Right lobe of liver (tissue), 6 donors: ENCODE measurements around the gene PDCL3. TPM values are rescaled to one million over a fixed set of nuclear protein-coding genes. Genes with fewer than 3 reads are reported as not detected.

Experiments
- ATAC-seq, 4 donors: fragments of 200-7000 bp; cut with Tn5 transposase; one replicate each; pipeline ENCODE4 v1.9.1; 2020; ENCODE audit warnings: mild to moderate bottlenecking in 4 of 4, moderate library complexity in 4 of 4
- DNase-seq, 3 donors: peaks; one replicate each; pipeline ENCODE4 v3.0.0-alpha.2; 2020
- H3K27ac ChIP-seq, 3 donors: fragments of 200-600 bp; one replicate each; pipeline ENCODE4 v1.8.0; 2022
- H3K27me3 ChIP-seq, 2 donors: fragments of 200-600 bp; one replicate each; pipeline ENCODE4 v1.8.0; 2022
- H3K36me3 ChIP-seq, 4 donors: fragments of 200-600 bp; sonication (generic) in 1 of 4; one replicate each; pipeline versions ENCODE4 v1.5.1 to v1.8.0; 2017 to 2022; ENCODE audit warnings: control low read depth in 1 of 4
- H3K4me1 ChIP-seq, 4 donors: fragments of 200-600 bp; sonication (generic) in 1 of 4; one replicate each; pipeline versions ENCODE4 v1.5.1 to v1.8.0; 2017 to 2022; ENCODE audit warnings: control low read depth in 1 of 4
- H3K4me3 ChIP-seq, 3 donors: fragments of 200-600 bp; one replicate each; pipeline ENCODE4 v1.8.0; 2022
- H3K9me3 ChIP-seq, 4 donors: fragments of 200-600 bp; sonication (generic) in 1 of 4; one replicate each; pipeline versions ENCODE4 v1.5.1 to v1.8.0; 2017 to 2022; ENCODE audit warnings: control low read depth in 1 of 4
- CTCF ChIP-seq, 4 donors: fragments of 200-600 bp in 3 of 4; fragments of 450-650 bp in 1 of 4; IDR thresholded peaks; one replicate each; pipeline versions ENCODE4 v1.5.1 to v1.8.0; 2016 to 2022; ENCODE audit warnings: antibody characterized with exemption in 4 of 4, mild to moderate bottlenecking in 2 of 4
- POLR2A ChIP-seq: fragments of 450-650 bp; IDR thresholded peaks from one replicate; pipeline ENCODE4 v1.6.1; 2017; ENCODE audit warnings: antibody characterized with exemption, mild to moderate bottlenecking
- WGBS: methylation state at CpG from one replicate; pipeline ENCODE4 v1.1.6; 2018; ENCODE audit warnings: low coverage, low lambda C conversion rate; ENCODE audit not compliant: insufficient coverage; ENCODE audit errors: missing lambda C conversion rate; 5-methylcytosine and 5-hydroxymethylcytosine counted together
- intact Hi-C, 2 donors: fragments of 100-400 bp; cut with DNase I; formaldehyde crosslinking; loops; one replicate each; pipeline versions ENCODE4 v1.11.2 to v1.14.1; 2022
- total RNA-seq, 6 experiments: library from RNA; depleted of rRNA in 2 of 6; stranded (reverse); fragments of >200 nt in 2 of 6; fragmentation: NEBNext Ultra II Directional in 3 of 6; extraction: Animal tissue kit (Norgen Biotek cat#: 25700) in 3 of 6; gene quantifications; one replicate each; pipeline versions ENCODE4 v1.1.0 to v1.2.4, GENCODE V29; 2016 to 2023
- donor health status: DM: no; HTN: yes; CAD: no.
- donor health status: DM: no; HTN: no; CAD: no.
- donor health status: DM: no; HTN: no; CAD: no.
- donor health status: DM: no; HTN: yes; CAD: no.
- donor health status: DM: no; HTN: yes; CAD: no.

The PDCL3 gene
- total RNA-seq, 6 experiments from 2014 or later, result 5.2 to 8.4 (median 7.0) TPM

- H3K4me3 ChIP-seq, result no peak overlapping the region
- H3K4me1 ChIP-seq, result peaks cover 0 to 7% (median 0%) of the 10 kb centered on the region in 4 donors
- H3K36me3 ChIP-seq, result peaks cover 0 to under 1% (median 0%) of the 10 kb centered on the region in 4 donors
- ATAC-seq, result no peak
- no peak for TF ChIP-seq POLR2A
- no peak for TF ChIP-seq CTCF (IDR thresholded peaks at IDR 0.05)
- no peaks in the 10 kb centered on the region for H3K9me3 ChIP-seq
- WGBS, result 100% methylated on average over 3 of the region's 4 CpGs
- H3K27ac ChIP-seq, result no peak overlapping the region
- DNase-seq, result no peak
- intact Hi-C loops, result no loop called here
- H3K27me3 ChIP-seq, result no peaks in the 10 kb centered on the region
Measured at GRCh38 chr2:100561191-100561590, 1.6 kb upstream of the PDCL3 start.

GRCh38 chr2:100563407-100564247 is 834 bp downstream of the PDCL3 start:
- intact Hi-C loops, result no loop called here
- H3K4me3 ChIP-seq, result peak overlapping the region; percentile 71 to 80 (median 74)
- no peaks in the 10 kb centered on the region for H3K9me3 ChIP-seq
- peaks cover 0 to 7% (median 0%) of the 10 kb centered on the region in 4 donors for H3K4me1 ChIP-seq
- peak overlapping the region; percentile 55 to 87 (median 74) for H3K27ac ChIP-seq
- ATAC-seq, result peak in 2 of 4 donors; percentile 3 to 11
- no peak for DNase-seq
- no peak for TF ChIP-seq CTCF (IDR thresholded peaks at IDR 0.05)
- TF ChIP-seq POLR2A, result no peak
- 23% methylated on average over 16 of the region's 24 CpGs for WGBS
- H3K27me3 ChIP-seq, result no peaks in the 10 kb centered on the region
- peaks cover 0 to 14% (median under 1%) of the 10 kb centered on the region in 4 donors for H3K36me3 ChIP-seq

GRCh38 chr2:100568989-100569388 is 6.2 kb downstream of the PDCL3 start:
- peaks cover 0 to 37% (median 4%) of the 10 kb centered on the region in 4 donors for H3K36me3 ChIP-seq
- no peak for TF ChIP-seq POLR2A
- no peak for TF ChIP-seq CTCF (IDR thresholded peaks at IDR 0.05)
- intact Hi-C loops, result no loop called here
- ATAC-seq, result no peak
- H3K4me3 ChIP-seq, result no peak overlapping the region
- H3K4me1 ChIP-seq, result no peaks in the 10 kb centered on the region
- 84% methylated on average over 6 of the region's 6 CpGs for WGBS
- no peak overlapping the region for H3K27ac ChIP-seq
- no peak for DNase-seq
- H3K9me3 ChIP-seq, result no peaks in the 10 kb centered on the region
- H3K27me3 ChIP-seq, result no peaks in the 10 kb centered on the region

GRCh38 chr2:100571668-100572067 is 8.9 kb downstream of the PDCL3 start:
- H3K36me3 ChIP-seq, result peaks cover 0 to 32% (median 4%) of the 10 kb centered on the region in 4 donors
- WGBS, result 70% methylated on average over 7 of the region's 9 CpGs
- ATAC-seq, result peak in 1 of 4 donors; percentile 44

More at GRCh38 chr2:100571668-100572067, 8.9 kb downstream of the PDCL3 start:
- Histone ChIP-seq H3K4me3 (no peak overlapping the region), H3K27ac (no peak overlapping the region), H3K4me1 (no peaks in the 10 kb centered on the region), H3K9me3 (no peaks in the 10 kb centered on the region), H3K27me3 (no peaks in the 10 kb centered on the region)
- TF ChIP-seq CTCF (IDR thresholded peaks at IDR 0.05) (no peak), POLR2A (no peak)
- intact Hi-C loops, result no loop called here
- no peak for DNase-seq
